WTC11 (cell line): ENCODE measurements around the gene COL18A1.

Source experiments
- CTCF ChIP-seq: fragments of 200-600 bp; IDR thresholded peaks from 2 replicates; pipeline ENCODE4 v1.8.0; 2022; ENCODE audit warnings: antibody characterized with exemption
- E2F1 ChIP-seq: sonication (generic); formaldehyde crosslinking; IDR thresholded peaks from 2 replicates; pipeline ENCODE4 v1.8.0; 2022; ENCODE audit warnings: mild to moderate bottlenecking, missing genetic modification reagents
- E2F5 ChIP-seq: sonication (generic); formaldehyde crosslinking; IDR thresholded peaks from 2 replicates; pipeline ENCODE4 v1.8.1; 2022; ENCODE audit warnings: mild to moderate bottlenecking, moderate library complexity, missing genetic modification reagents
- ETV6 ChIP-seq: sonication (generic); formaldehyde crosslinking; IDR thresholded peaks from 2 replicates; pipeline ENCODE4 v1.8.1; 2022; ENCODE audit warnings: mild to moderate bottlenecking, missing genetic modification reagents
- KAT7 ChIP-seq: sonication (generic); formaldehyde crosslinking; IDR thresholded peaks from 2 replicates; pipeline ENCODE4 v1.8.1; 2023; ENCODE audit warnings: missing genetic modification reagents, mild to moderate bottlenecking, borderline replicate concordance
- MAX ChIP-seq: sonication (generic); formaldehyde crosslinking; IDR thresholded peaks from 2 replicates; pipeline ENCODE4 v1.8.0; 2022; ENCODE audit warnings: mild to moderate bottlenecking, missing genetic modification reagents
- MLX ChIP-seq: sonication (generic); formaldehyde crosslinking; IDR thresholded peaks from 2 replicates; pipeline ENCODE4 v1.8.1; 2023; ENCODE audit warnings: mild to moderate bottlenecking, missing genetic modification reagents, moderate library complexity
- MYBL2 ChIP-seq: sonication (generic); formaldehyde crosslinking; IDR thresholded peaks from 2 replicates; pipeline ENCODE4 v1.8.1; 2023; ENCODE audit warnings: mild to moderate bottlenecking, moderate library complexity, missing genetic modification reagents
- NFE2L1 ChIP-seq: sonication (generic); formaldehyde crosslinking; IDR thresholded peaks from 2 replicates; pipeline ENCODE4 v1.8.1; 2023; ENCODE audit warnings: missing genetic modification reagents
- SP1 ChIP-seq: sonication (generic); formaldehyde crosslinking; conservative IDR thresholded peaks from 2 replicates; pipeline ENCODE4 v1.8.1; 2022; ENCODE audit warnings: missing genetic modification reagents
- ZSCAN18 ChIP-seq: fragments of 250-450 bp; sonication (Bioruptor Pico); IDR thresholded peaks from 2 replicates; pipeline ENCODE4 v2.1.2; 2022; ENCODE audit warnings: mild to moderate bottlenecking, moderate library complexity

GRCh38 chr21:45533361-45533845, 128.4 kb downstream of the COL18A1 start:
- TF ChIP-seq CTCF (no peak), SP1 (CRISPR knock-in tag) (no peak), ETV6 (no peak), E2F5 (CRISPR knock-in tag) (no peak), E2F1 (CRISPR knock-in tag) (no peak), MAX (CRISPR knock-in tag) (no peak), MYBL2 (CRISPR knock-in tag) (no peak), NFE2L1 (CRISPR knock-in tag) (no peak), ZSCAN18 (CRISPR knock-in tag) (no peak), KAT7 (CRISPR knock-in tag) (no peak), MLX (CRISPR knock-in tag) (no peak)
